Rectal smooth muscle tissue (tissue), 1 donor: ENCODE data around the gene BCL7B.

ENCODE experiments used
- H3K27ac ChIP-seq: one replicate; pipeline ENCODE4 v1.7.0; 2013; ENCODE audit warnings: low read depth, low read length, inconsistent platforms
- H3K27me3 ChIP-seq: one replicate; pipeline ENCODE4 v1.7.0; 2013; ENCODE audit warnings: low read length; ENCODE audit not compliant: control insufficient read depth, insufficient read depth
- H3K36me3 ChIP-seq: one replicate; pipeline ENCODE4 v1.7.0; 2013; ENCODE audit warnings: low read length; ENCODE audit not compliant: control insufficient read depth, insufficient read depth
- H3K4me1 ChIP-seq: one replicate; pipeline ENCODE4 v1.7.0; 2013; ENCODE audit warnings: low read length; ENCODE audit not compliant: control insufficient read depth, insufficient read depth
- H3K4me3 ChIP-seq: one replicate; pipeline ENCODE4 v1.7.0; 2013; ENCODE audit warnings: low read length
- H3K9ac ChIP-seq: one replicate; pipeline ENCODE4 v1.7.0; 2013; ENCODE audit warnings: low read length

Gene BCL7B

GRCh38 chr7:73520673-73521635, 36.5 kb downstream of the BCL7B start:
- Histone ChIP-seq H3K4me3 (peak overlapping the region; percentile 80), H3K27me3 (no peaks in the 10 kb centered on the region), H3K4me1 (peaks cover 19% of the 10 kb centered on the region), H3K36me3 (peaks cover 3% of the 10 kb centered on the region), H3K9ac (peak overlapping the region; percentile 30), H3K27ac (peak overlapping the region; percentile 93)

DNA sequence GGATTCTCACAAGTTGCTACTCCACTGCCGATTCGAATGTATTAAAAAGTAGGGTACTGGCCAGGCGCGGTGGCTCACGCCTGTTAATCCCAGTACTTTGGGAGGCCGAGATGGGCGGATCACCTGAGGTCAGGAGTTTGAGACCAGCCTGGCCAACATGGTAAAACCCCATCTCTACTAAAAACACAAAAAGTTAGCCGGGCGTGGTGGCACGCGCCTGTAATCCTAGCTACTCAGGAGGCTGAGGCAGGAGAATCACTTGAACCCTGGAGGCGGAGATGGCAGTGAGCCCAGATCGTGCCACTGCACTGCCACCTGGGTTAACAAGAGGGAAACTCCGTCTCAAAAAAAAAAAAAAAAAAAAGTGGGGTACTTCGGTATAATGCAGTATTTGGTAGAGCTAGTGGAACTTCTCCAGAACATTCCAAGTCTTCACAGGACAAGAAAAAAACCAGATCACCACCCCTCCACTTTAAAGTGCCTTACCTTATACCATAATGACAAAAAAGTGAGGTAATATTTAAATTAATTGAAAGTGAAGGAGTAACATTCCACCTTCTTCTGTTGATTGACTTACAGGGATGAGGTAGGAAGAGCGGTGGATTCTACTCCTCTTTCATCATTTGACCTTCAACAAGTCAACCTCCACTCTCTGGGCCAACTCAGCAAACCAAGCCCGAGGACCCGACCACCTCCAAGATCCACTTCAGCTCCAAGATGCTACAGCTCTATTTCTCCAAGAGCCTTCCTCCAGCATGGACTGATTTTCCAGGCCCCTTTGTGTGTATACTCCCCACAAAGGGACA, 37.4 kb downstream of the BCL7B start:
- no peak overlapping the region for H3K9ac ChIP-seq
- peak overlapping the region; percentile 93 for H3K27ac ChIP-seq
- peaks cover 19% of the 10 kb centered on the region for H3K4me1 ChIP-seq
- peaks cover 6% of the 10 kb centered on the region for H3K36me3 ChIP-seq
- no peaks in the 10 kb centered on the region for H3K27me3 ChIP-seq
- peak overlapping the region; percentile 80 for H3K4me3 ChIP-seq

GRCh38 chr7:73518470-73518869, 39.0 kb downstream of the BCL7B start:
- Histone ChIP-seq H3K4me1 (peaks cover 19% of the 10 kb centered on the region), H3K36me3 (peaks cover 6% of the 10 kb centered on the region), H3K27me3 (no peaks in the 10 kb centered on the region), H3K27ac (no peak overlapping the region), H3K4me3 (no peak overlapping the region), H3K9ac (no peak overlapping the region)

- Histone ChIP-seq H3K4me1 (peaks cover 19% of the 10 kb centered on the region), H3K27me3 (no peaks in the 10 kb centered on the region), H3K4me3 (no peak overlapping the region), H3K9ac (no peak overlapping the region), H3K27ac (no peak overlapping the region), H3K36me3 (peaks cover 6% of the 10 kb centered on the region)
Observed at GRCh38 chr7:73517241-73517995, 40.1 kb downstream of the BCL7B start.

DNA sequence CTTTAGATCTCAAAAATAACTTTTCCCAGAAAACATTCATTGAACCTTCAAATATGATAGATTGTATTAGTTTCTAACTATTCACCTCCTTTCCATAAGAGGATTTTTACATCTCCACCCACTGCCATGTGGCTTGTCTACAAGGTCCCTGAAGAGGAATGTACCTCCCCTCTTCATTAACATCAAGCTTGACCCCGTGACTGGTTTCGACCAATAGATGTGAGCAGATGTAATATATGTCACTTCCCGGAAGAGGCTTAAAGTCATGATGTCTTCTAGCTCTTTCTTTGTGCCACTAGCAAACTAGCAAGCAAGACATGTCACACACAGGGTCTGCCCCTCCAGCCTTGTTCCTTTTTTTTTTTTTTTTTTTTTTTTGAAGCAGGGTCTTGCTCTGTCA, 42.3 kb downstream of the BCL7B start:
- no peak overlapping the region for H3K27ac ChIP-seq
- no peak overlapping the region for H3K9ac ChIP-seq
- H3K4me1 ChIP-seq: peaks cover 10% of the 10 kb centered on the region
- peaks cover 6% of the 10 kb centered on the region for H3K36me3 ChIP-seq
- H3K27me3 ChIP-seq: no peaks in the 10 kb centered on the region
- H3K4me3 ChIP-seq: no peak overlapping the region

- no peaks in the 10 kb centered on the region for H3K4me1 ChIP-seq
- H3K27ac ChIP-seq: no peak overlapping the region
- peaks cover 19% of the 10 kb centered on the region for H3K36me3 ChIP-seq
Observed at GRCh38 chr7:73512018-73512780, 45.3 kb downstream of the BCL7B start.

DNA sequence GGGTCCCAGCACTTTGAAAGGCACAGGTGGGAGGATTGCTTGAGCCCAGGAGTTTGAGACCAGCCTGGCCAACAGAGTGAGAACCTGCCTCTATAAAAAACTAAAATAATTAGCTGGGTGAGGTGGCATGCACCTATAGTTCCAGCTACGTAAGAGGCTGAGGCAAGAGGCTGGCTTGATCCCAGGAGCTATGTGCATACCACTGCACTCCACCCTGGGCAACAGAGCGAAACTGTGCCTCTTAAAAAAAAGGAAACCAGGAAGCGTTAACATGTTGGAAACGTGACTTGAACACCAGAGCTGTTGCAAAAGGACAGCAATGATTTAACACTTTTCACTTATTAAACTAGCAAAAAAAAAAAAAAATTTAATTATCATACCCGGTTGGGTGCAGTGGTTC, 48.0 kb downstream of the BCL7B start:
- Histone ChIP-seq H3K36me3 (peaks cover 22% of the 10 kb centered on the region), H3K27ac (no peak overlapping the region), H3K4me1 (no peaks in the 10 kb centered on the region), H3K4me3 (no peak overlapping the region), H3K9ac (no peak overlapping the region), H3K27me3 (no peaks in the 10 kb centered on the region)

More at GRCh38 chr7:73512018-73512780, 45.3 kb downstream of the BCL7B start:
- no peak overlapping the region for H3K4me3 ChIP-seq
- H3K9ac ChIP-seq: no peak overlapping the region
- no peaks in the 10 kb centered on the region for H3K27me3 ChIP-seq

DNA sequence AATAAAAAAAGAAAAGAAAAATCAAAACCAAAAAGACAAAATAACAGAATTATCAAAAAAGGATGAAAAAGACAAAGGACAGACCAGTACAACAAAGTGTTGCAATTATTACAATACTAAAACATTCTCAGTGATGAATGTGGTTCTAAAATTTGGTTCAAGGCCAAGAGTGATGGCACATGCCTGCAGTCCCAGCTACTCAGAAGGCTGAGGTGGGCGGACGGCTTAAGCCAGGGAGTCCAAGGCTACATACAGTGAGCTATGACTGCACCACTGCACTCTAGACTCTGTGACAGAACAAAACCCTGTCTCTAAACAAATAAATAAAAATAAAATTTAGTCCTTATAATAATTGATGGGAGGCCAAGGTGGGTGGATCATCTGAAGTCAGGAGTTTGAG, 49.9 kb downstream of the BCL7B start:
- no peaks in the 10 kb centered on the region for H3K4me1 ChIP-seq
- no peak overlapping the region for H3K4me3 ChIP-seq
- H3K27ac ChIP-seq: no peak overlapping the region
- H3K9ac ChIP-seq: no peak overlapping the region
- H3K27me3 ChIP-seq: no peaks in the 10 kb centered on the region
- peaks cover 30% of the 10 kb centered on the region for H3K36me3 ChIP-seq

- Histone ChIP-seq H3K4me3 (no peak overlapping the region), H3K27ac (no peak overlapping the region), H3K9ac (no peak overlapping the region), H3K36me3 (peaks cover 31% of the 10 kb centered on the region), H3K27me3 (no peaks in the 10 kb centered on the region), H3K4me1 (no peaks in the 10 kb centered on the region)
Observed at GRCh38 chr7:73504920-73505319, 52.6 kb downstream of the BCL7B start.

DNA sequence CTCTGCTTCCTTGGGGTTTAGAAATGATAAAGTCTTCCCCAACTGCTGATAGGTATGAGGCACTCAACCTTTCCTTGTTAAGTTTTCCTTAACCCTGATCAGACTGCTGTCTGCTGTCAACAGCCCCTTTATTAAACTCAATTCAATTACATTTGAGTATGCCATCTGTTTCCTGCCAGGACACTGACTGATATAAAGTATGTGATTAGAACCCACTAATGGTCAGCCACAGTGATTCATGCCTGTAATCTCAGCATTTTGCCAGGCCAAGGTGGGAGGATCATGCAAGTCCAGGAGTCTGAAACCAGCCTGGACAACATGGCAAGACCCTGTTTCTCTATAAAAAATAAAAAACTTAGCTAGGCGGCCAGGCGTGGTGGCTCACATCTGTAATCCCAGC, 53.5 kb downstream of the BCL7B start:
- no peak overlapping the region for H3K9ac ChIP-seq
- no peaks in the 10 kb centered on the region for H3K27me3 ChIP-seq
- peaks cover 30% of the 10 kb centered on the region for H3K36me3 ChIP-seq
- H3K27ac ChIP-seq: no peak overlapping the region
- H3K4me1 ChIP-seq: no peaks in the 10 kb centered on the region
- H3K4me3 ChIP-seq: no peak overlapping the region

DNA sequence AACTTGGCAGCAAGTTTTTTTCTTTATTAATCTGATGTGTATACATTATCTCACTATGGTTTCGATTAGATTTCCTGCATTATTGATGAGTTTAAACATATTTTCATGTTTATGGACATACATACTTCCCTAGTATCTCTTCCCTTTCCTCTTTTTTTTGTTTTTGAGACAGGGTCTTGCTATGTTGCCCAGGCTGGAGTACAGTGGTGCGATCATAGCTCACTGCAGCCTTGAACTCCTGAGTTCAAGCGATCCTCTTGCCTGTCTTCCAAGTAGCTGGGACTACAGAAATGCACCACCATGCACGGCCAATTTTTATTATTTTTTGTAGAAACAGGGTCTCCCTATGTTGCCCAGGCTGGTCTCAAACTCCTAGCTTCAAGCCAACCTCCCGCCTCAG, 54.3 kb downstream of the BCL7B start:
- no peaks in the 10 kb centered on the region for H3K4me1 ChIP-seq
- no peaks in the 10 kb centered on the region for H3K27me3 ChIP-seq
- H3K27ac ChIP-seq: no peak overlapping the region
- H3K9ac ChIP-seq: no peak overlapping the region
- peaks cover 33% of the 10 kb centered on the region for H3K36me3 ChIP-seq
- no peak overlapping the region for H3K4me3 ChIP-seq
